ENCODE data around the gene ADAMTS18. TPM values are rescaled to one million over a fixed set of nuclear protein-coding genes. Genes with fewer than 3 reads are reported as not detected.

ADAMTS18 gene
- total RNA-seq, 1 experiment from 2014 or later: not detected

- CTCF ChIA-PET: no interaction called here
Observed at GRCh38 chr16:77374384-77374783, 60.5 kb downstream of the ADAMTS18 start.

GRCh38 chr16:77373726-77374125 lies 61.1 kb downstream of the ADAMTS18 start:
- CTCF ChIA-PET: no interaction called here
- intact Hi-C loops (cut with micrococcal nuclease; ENCODE audit: unreplicated experiment): no loop called here
- BruUV-seq (replicated peaks): no TSS peak
- Histone ChIP-seq H3K27me3 (ENCODE audit: insufficient read depth, low read depth) (no peaks in the 10 kb centered on the region), H3K79me2 (ENCODE audit: low read depth) (no peaks in the 10 kb centered on the region), H3K4me3 (no peak overlapping the region), H3K27ac (no peak overlapping the region), H3K4me2 (no peak overlapping the region), H3F3A (ENCODE audit: insufficient read depth, low read depth) (peaks cover 7% of the 10 kb centered on the region; the same call in 1 of the 2 replicates), H3K9me2 (ENCODE audit: insufficient read depth) (no peaks in the 10 kb centered on the region), H3K36me3 (ENCODE audit: low read depth) (no peaks in the 10 kb centered on the region), H2AFZ (no peak overlapping the region), H4K20me1 (ENCODE audit: insufficient read depth) (no peaks in the 10 kb centered on the region), H3K9me3 (ENCODE audit: insufficient read depth, low read depth) (no peaks in the 10 kb centered on the region), H3K4me1 (replicated peaks; ENCODE audit: insufficient read depth) (peaks cover 19% of the 10 kb centered on the region)
- POLR2A ChIA-PET (ENCODE audit: unreplicated experiment): no interaction called here
- no peak for DNase-seq
- no peak for TF ChIP-seq EZH2 (IDR thresholded peaks at IDR 0.05; ENCODE audit: low read depth)
- no peak for TF ChIP-seq CTCF (conservative IDR thresholded peaks at IDR 0.05)

More at GRCh38 chr16:77374384-77374783, 60.5 kb downstream of the ADAMTS18 start:
- Histone ChIP-seq H3K27me3 (ENCODE audit: insufficient read depth, low read depth) (no peaks in the 10 kb centered on the region), H3F3A (ENCODE audit: insufficient read depth, low read depth) (peaks cover 7% of the 10 kb centered on the region; the same call in 1 of the 2 replicates), H3K9me3 (ENCODE audit: insufficient read depth, low read depth) (no peaks in the 10 kb centered on the region), H3K4me1 (replicated peaks; ENCODE audit: insufficient read depth) (peaks cover 19% of the 10 kb centered on the region), H3K79me2 (ENCODE audit: low read depth) (no peaks in the 10 kb centered on the region), H3K27ac (no peak overlapping the region), H3K4me3 (no peak overlapping the region), H3K9me2 (ENCODE audit: insufficient read depth) (no peaks in the 10 kb centered on the region), H3K4me2 (peak overlapping the region; percentile 74), H2AFZ (no peak overlapping the region), H4K20me1 (ENCODE audit: insufficient read depth) (no peaks in the 10 kb centered on the region), H3K36me3 (ENCODE audit: low read depth) (no peaks in the 10 kb centered on the region)
- intact Hi-C loops (cut with micrococcal nuclease; ENCODE audit: unreplicated experiment): no loop called here
- no TSS peak for BruUV-seq (replicated peaks)
- peak in 1 of 2 experiments; percentile 66 for DNase-seq
- POLR2A ChIA-PET (ENCODE audit: unreplicated experiment): interaction anchor here (0.5 kb wide), 1 partner anchor 791 kb away, joined by 5 read pairs; no protein-coding TSS in a partner anchor
- no peak for TF ChIP-seq CTCF (conservative IDR thresholded peaks at IDR 0.05)
- TF ChIP-seq EZH2 (IDR thresholded peaks at IDR 0.05; ENCODE audit: low read depth): no peak

GRCh38 chr16:77364770-77365169 lies 70.1 kb downstream of the ADAMTS18 start:
- no peak for DNase-seq
- intact Hi-C loops (cut with micrococcal nuclease; ENCODE audit: unreplicated experiment): no loop called here
- Histone ChIP-seq H2AFZ (no peak overlapping the region), H3F3A (ENCODE audit: insufficient read depth, low read depth) (no peaks in the 10 kb centered on the region), H3K27me3 (ENCODE audit: insufficient read depth, low read depth) (0 out of 2 replicates have a peak, but pooled peaks cover 6% of the 10 kb centered on the region), H4K20me1 (ENCODE audit: insufficient read depth) (no peaks in the 10 kb centered on the region), H3K79me2 (ENCODE audit: low read depth) (no peaks in the 10 kb centered on the region), H3K36me3 (ENCODE audit: low read depth) (no peaks in the 10 kb centered on the region), H3K9me2 (ENCODE audit: insufficient read depth) (no peaks in the 10 kb centered on the region), H3K4me2 (no peak overlapping the region), H3K4me1 (replicated peaks; ENCODE audit: insufficient read depth) (no peaks in the 10 kb centered on the region), H3K9me3 (ENCODE audit: insufficient read depth, low read depth) (no peaks in the 10 kb centered on the region), H3K27ac (no peak overlapping the region), H3K4me3 (no peak overlapping the region)
- BruUV-seq (replicated peaks): no TSS peak
- ChIA-PET CTCF (no interaction called here), POLR2A (ENCODE audit: unreplicated experiment) (no interaction called here)
- no peak for TF ChIP-seq CTCF (conservative IDR thresholded peaks at IDR 0.05)
- TF ChIP-seq EZH2 (IDR thresholded peaks at IDR 0.05; ENCODE audit: low read depth): no peak
